Right cardiac atrium (tissue), 5 donors: ENCODE measurements around the gene TEX51. TPM values are rescaled to one million over a fixed set of nuclear protein-coding genes. Genes with fewer than 3 reads are reported as not detected.

ENCODE experiments used
- ATAC-seq, 2 donors: fragments of 200-7000 bp; cut with Tn5 transposase; one replicate each; pipeline versions ENCODE4 v1.8.0 to v1.9.1; 2020; ENCODE audit warnings: moderate library complexity in 2 of 2, mild to moderate bottlenecking in 1 of 2
- DNase-seq, 3 donors: peaks; one replicate each; pipeline ENCODE4 v3.0.0-alpha.2; 2020
- H3K27ac ChIP-seq: one replicate; pipeline ENCODE4 v1.5.1; 2013; ENCODE audit warnings: mild to moderate bottlenecking, low read length, control low read depth, moderate library complexity
- H3K27me3 ChIP-seq: one replicate; pipeline ENCODE4 v1.6.1; 2013; ENCODE audit not compliant: control insufficient read depth, insufficient read depth
- H3K4me1 ChIP-seq: one replicate; pipeline ENCODE4 v1.6.1; 2013; ENCODE audit warnings: low read length; ENCODE audit not compliant: control insufficient read depth, insufficient read depth
- H3K4me3 ChIP-seq: one replicate; pipeline ENCODE4 v1.5.1; 2013; ENCODE audit warnings: low read length, control low read depth
- H3K9me3 ChIP-seq: one replicate; pipeline ENCODE4 v1.6.1; 2013; ENCODE audit warnings: low read length; ENCODE audit not compliant: control insufficient read depth
- WGBS: extraction: QIAGEN DNeasy Blood & Tissue Kit; methylation state at CpG from one replicate; pipeline ENCODE4 v1.1.7; 2013; 5-methylcytosine and 5-hydroxymethylcytosine counted together
- intact Hi-C, 4 donors: fragments of 100-400 bp; cut with DNase I; formaldehyde crosslinking; loops; one replicate each; pipeline versions ENCODE4 v1.11.0 to v1.14.0; 2022 to 2023
- polyA plus RNA-seq: library from polyadenylated mRNA; stranded (reverse); fragments of 200-250 nt; gene quantifications from one replicate; pipeline ENCODE4 v1.2.3, GENCODE V29; 2013
- total RNA-seq, 4 donors: library from RNA; stranded (reverse); fragmentation: NEBNext Ultra II Directional; extraction: Animal tissue kit (Norgen Biotek cat#: 25700); gene quantifications; one replicate each; pipeline ENCODE4 v1.2.1, GENCODE V29; 2021
- donor health status: healthy with polysubstance abuse.
- donor health status: DM: no; HTN: yes; CAD: no.
- donor health status: DM: no; HTN: no; CAD: no.
- donor health status: DM: no; HTN: yes; CAD: no; lungs with severe emphysema.
- donor health status: DM: yes; HTN: yes; CAD: no.

Gene TEX51
- total and polyA plus RNA-seq, 5 donors, result not detected

DNA sequence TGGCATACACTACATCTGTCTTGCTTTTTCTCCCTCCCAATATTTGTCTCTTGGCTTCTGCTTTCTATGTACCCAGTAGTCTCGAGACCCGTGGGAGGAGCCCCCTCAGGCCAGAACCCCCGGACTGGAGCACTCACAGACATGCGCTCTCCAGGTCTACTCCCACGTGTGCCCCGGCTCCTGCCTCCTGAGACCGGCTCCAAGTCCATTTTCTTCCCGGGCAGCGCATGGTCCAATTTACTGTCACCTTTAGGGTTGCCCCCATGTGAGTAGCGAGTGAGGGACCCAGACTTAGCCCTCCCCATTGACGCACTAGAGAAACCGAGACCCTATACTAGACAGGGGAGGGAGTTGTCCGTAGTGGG, 11.8 kb upstream of the TEX51 start:
- Histone ChIP-seq H3K27ac (no peak overlapping the region), H3K4me1 (no peaks in the 10 kb centered on the region), H3K27me3 (no peaks in the 10 kb centered on the region), H3K9me3 (no peaks in the 10 kb centered on the region), H3K4me3 (no peak overlapping the region)
- ATAC-seq (no peak), DNase-seq (no peak)
- intact Hi-C loops, result no loop called here
- WGBS, result 78% methylated on average over 13 of the region's 13 CpGs

DNA sequence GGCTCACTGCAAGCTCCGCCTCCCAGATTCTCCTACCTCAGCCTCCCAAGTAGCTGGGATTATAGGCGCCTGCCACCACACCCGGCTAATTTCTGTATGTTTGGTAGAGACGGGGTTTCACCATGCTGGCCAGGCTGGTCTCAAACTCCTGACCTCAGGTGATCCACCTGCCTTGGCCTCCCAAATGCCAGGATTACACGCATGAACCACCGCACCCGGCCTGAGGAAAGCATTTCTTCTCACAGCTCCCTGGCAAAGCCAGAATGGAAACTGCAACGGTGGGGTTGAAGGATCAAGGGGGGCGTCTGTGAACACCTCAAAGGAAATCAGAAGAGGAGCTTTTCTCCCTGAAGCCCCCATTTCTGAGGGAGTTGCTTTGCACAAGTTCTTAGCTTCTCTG, 11.2 kb upstream of the TEX51 start:
- 93% methylated on average over 9 of the region's 9 CpGs for WGBS
- Histone ChIP-seq H3K4me3 (no peak overlapping the region), H3K4me1 (no peaks in the 10 kb centered on the region), H3K27ac (no peak overlapping the region), H3K9me3 (no peaks in the 10 kb centered on the region), H3K27me3 (no peaks in the 10 kb centered on the region)
- DNase-seq, result peak in 1 of 3 donors; percentile 49
- intact Hi-C loops, result no loop called here
- no peak for ATAC-seq

DNA sequence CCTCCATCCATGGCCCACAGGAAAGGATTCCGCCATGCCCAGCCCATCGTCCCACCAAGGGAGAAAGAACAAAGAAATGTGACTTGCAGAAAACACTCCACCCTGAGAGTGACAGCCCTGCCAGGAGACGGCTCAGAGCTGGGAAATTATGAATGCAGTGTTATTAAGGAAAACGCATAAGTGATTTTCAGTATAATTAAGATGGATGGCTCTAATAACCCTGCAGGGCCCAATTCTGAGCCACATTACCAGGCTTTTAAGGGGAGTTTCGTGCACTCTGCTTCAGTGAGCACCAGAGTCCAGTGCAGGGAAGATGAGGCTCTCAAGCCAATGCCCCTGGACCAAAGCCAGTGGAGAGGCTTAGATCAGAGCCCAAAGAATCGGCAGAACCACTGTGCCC, 10.6 kb upstream of the TEX51 start:
- no peaks in the 10 kb centered on the region for H3K27me3 ChIP-seq
- H3K27ac ChIP-seq, result no peak overlapping the region
- ATAC-seq (no peak), DNase-seq (no peak)
- no peak overlapping the region for H3K4me3 ChIP-seq
- 76% methylated on average over 6 of the region's 6 CpGs for WGBS
- no peaks in the 10 kb centered on the region for H3K9me3 ChIP-seq
- intact Hi-C loops, result no loop called here
- H3K4me1 ChIP-seq, result no peaks in the 10 kb centered on the region

DNA sequence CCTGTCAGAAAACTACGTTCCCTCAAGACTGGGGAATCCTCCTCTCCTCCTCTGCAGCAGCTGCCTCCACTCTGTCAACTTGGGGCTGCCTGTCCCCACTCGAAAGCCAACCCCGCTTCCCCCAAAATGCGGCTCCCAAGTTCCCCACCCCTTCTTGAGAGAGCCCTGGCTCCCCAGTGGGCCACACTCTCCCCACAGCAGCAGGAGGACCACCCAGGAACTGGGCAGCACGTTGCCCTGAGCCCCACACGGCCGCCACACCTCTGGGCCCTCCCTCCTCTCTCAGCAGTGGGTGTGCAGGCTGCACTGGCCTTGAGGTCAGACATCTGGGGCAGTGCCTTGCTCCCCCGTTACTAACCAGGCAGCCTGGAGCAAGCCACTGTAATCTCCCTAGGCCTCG, 9.6 kb upstream of the TEX51 start:
- Histone ChIP-seq H3K9me3 (no peaks in the 10 kb centered on the region), H3K4me3 (no peak overlapping the region), H3K27me3 (no peaks in the 10 kb centered on the region), H3K4me1 (no peaks in the 10 kb centered on the region), H3K27ac (no peak overlapping the region)
- ATAC-seq, result no peak
- 79% methylated on average over 9 of the region's 9 CpGs for WGBS
- no peak for DNase-seq
- intact Hi-C loops, result no loop called here

DNA sequence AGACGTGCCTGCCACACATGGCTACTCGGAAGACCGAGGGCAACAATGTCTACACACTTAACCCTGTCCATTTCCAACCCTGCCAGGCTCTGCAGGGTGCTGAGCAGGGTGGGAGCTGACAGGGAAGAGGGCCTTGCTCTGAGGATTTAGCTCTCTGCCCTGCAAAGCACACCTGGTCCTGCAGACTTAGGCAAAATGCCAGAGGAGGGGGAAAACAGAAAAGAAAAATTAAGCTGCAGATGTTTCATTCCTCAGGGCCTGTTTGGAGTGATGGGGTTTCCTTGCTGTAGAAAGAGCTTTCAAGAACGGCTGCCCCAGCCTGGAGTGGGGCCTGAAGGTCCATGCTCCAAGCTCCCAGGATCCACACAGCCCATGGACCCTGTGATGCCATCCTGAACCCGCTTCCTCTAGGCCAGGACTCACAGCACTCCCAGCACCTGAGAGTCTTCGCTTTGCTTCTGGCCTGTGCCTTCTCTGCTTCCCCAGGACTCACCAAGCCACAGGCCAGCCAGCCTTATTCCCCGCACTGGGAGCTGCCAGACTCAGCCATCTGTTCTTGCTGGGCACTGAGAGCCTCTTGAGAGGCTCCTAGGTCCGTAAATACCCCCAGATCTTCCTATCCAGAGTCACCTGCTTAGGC, 9.1 kb upstream of the TEX51 start:
- intact Hi-C loops, result no loop called here
- Histone ChIP-seq H3K4me1 (no peaks in the 10 kb centered on the region), H3K9me3 (no peaks in the 10 kb centered on the region), H3K27ac (no peak overlapping the region), H3K4me3 (no peak overlapping the region), H3K27me3 (no peaks in the 10 kb centered on the region)
- DNase-seq (no peak), ATAC-seq (no peak)
- 81% methylated on average over 8 of the region's 8 CpGs for WGBS

DNA sequence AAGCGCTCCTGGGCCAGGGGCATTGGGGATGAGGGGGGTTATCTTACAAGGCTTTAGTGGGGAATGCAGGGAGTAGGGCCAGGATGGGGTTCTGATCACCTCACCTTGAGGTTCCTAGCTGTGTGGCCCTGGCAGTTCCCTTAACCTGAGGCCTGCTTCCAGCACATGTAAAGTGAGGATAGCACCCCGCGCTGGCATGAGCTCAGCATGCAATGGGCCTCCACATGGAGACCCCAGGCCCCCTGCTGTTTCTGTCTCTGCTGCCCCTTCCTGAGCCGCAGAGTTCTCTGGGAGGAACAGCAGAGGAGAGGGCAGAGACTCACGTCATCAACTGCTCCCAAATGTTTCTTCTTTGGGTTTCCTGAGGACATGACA, 8.6 kb upstream of the TEX51 start:
- WGBS, result 91% methylated on average over 5 of the region's 5 CpGs

DNA sequence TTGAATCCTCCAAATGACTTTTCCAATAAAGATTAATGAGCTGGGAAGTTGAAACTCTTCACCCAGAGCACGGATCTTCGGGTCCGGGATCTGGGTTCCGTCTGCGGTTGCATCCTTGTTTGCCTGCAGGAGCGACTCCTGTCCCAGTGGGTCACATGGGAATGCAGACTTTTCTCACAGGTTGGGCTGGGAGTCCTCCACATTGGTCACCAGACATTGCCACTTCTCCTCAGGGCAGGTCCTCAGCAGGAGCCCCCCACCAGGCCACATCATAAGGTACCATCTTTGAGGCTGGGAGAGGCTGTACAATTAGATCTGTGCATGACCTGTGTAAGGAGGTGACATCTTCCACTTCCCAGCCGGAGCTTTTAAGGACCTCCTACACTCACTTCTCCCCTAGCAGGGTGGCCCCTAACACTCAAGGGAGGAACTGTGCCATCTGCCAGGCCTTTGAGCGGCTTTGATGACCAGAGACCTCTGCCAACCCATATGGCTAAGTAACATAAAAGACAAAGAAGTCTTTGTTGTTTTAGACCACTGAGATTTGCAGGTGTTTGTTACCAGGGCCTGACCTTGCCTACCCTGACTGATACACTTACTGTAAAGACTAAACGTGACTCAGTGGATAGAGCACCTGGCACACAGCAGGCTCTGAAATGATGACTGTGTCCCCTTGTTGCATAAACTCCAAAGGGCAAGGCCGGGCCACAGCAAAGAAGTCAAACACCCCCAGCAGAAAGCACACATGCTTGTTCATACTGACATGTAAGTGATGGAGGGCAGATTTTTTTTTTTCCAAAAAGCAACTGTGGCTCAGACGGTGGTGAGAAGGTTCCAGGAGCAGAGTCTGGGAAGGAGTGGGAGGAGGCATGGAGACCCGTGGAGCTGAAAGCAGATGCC, 7.9 kb upstream of the TEX51 start:
- ATAC-seq (no peak), DNase-seq (no peak)
- 81% methylated on average over 12 of the region's 12 CpGs for WGBS
- Histone ChIP-seq H3K27ac (no peak overlapping the region), H3K27me3 (no peaks in the 10 kb centered on the region), H3K4me1 (no peaks in the 10 kb centered on the region), H3K9me3 (no peaks in the 10 kb centered on the region), H3K4me3 (no peak overlapping the region)
- intact Hi-C loops, result no loop called here

More for the DNA sequence above, 8.6 kb upstream of the TEX51 start:
- Histone ChIP-seq H3K4me1 (no peaks in the 10 kb centered on the region), H3K27ac (no peak overlapping the region), H3K9me3 (no peaks in the 10 kb centered on the region), H3K27me3 (no peaks in the 10 kb centered on the region), H3K4me3 (no peak overlapping the region)
- intact Hi-C loops, result no loop called here
- ATAC-seq (no peak), DNase-seq (no peak)

DNA sequence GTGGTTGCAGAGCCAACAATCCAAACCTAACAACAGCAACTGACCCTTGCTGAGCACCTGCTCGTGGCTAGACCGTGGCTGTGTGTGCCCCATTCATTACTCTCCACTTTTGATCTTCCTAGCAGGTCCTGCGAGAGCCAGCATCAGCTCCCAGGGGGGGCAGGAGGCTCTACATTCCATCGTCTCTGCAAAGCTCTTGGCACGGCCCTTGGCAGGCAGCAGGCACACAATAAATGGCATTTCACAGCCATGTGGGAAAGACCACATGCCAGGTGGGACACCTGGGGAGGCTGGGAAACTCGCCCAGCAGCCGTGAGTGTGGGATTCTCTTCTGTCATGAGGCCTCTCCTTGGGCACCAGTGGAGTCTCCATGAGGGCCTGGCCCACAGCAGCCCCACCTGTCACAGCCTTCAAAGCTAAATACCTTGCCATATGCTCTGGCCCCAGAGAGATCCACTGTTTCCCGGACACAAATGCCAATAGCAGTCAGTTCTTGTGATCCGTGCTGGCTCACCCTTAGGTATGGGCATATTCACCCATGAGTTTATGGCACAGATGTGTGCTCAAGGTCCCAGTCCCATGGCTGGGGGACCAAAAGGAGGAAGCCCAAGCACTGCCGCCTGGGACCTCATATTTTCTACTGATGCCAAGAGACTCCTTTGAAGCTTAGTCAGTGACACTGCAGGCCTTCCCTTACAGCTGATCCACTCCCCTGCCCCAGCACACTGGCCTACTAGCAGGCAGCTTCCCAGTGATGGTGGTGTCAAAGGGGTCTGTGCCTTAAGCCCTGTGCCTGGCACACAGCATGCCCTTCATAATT, 6.8 kb upstream of the TEX51 start:
- H3K9me3 ChIP-seq, result no peaks in the 10 kb centered on the region
- ATAC-seq (no peak), DNase-seq (no peak)
- H3K4me3 ChIP-seq, result no peak overlapping the region
- no peak overlapping the region for H3K27ac ChIP-seq
- 61% methylated on average over 10 of the region's 10 CpGs for WGBS
- H3K27me3 ChIP-seq, result no peaks in the 10 kb centered on the region
- H3K4me1 ChIP-seq, result no peaks in the 10 kb centered on the region
- intact Hi-C loops, result no loop called here

DNA sequence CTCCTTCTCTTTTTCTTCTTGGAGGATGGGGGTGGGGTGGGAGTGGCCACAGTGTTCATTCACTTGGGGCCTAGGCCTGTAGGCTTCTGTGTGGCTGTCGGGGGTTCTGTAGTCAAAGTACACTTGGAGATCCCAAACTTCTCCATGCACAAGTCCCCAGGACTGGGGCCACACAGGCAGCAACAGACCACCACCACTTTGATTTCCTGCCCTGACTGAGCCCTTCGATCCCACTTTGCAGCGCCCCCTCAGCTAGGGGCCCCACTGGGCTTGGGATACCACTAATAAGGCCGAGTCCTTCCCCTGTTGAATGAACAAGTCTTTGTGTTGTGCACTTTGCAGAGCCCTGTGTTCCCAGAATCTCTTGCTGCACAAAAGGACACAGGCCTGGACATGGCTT, 5.5 kb upstream of the TEX51 start:
- no peak overlapping the region for H3K4me3 ChIP-seq
- no peaks in the 10 kb centered on the region for H3K9me3 ChIP-seq
- WGBS, result 91% methylated on average over 4 of the region's 4 CpGs
- H3K27me3 ChIP-seq, result no peaks in the 10 kb centered on the region
- intact Hi-C loops, result no loop called here
- DNase-seq, result no peak
- no peaks in the 10 kb centered on the region for H3K4me1 ChIP-seq
- ATAC-seq, result no peak
- no peak overlapping the region for H3K27ac ChIP-seq

DNA sequence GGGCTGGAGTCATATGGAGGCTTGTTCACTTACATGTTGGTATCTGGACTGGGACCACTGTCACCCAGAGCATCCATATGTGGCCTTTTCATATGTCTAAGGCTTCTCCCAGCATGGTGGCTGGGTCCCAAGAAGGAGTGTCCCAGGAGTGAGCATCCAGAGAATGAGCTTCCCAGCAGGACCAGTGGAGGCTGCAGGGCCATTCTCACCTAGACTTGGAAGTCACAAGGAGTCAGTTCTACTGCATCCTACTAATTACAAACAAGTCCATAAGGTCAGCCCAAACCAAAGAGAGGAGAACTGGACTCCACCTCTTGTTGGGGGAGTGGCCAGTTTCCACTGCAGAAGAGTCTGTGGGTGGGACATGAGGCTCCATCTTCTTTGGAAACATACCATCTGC, 5.1 kb upstream of the TEX51 start:
- no peaks in the 10 kb centered on the region for H3K27me3 ChIP-seq
- DNase-seq (no peak), ATAC-seq (no peak)
- no peak overlapping the region for H3K27ac ChIP-seq
- H3K4me1 ChIP-seq, result no peaks in the 10 kb centered on the region
- no peak overlapping the region for H3K4me3 ChIP-seq
- intact Hi-C loops, result no loop called here
- no peaks in the 10 kb centered on the region for H3K9me3 ChIP-seq

DNA sequence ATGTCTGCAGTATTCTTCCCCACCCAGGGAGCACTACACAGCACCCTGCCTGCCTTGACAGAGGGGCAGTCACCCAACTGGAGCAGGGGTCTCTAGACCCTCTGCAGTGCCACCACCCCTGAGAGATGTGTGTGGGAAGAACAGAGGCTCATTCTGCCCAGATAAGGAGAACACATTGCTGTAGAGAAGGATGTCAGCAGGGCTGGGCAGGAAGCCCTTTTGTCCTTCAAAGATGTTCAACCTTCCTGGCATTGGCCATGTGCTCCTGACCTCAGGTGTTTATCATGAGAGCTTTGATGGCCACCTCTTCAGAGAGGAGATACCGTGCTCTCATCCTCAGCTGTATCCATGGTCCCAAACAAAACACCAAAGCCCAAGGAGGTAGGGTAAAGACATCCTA, 4.6 kb upstream of the TEX51 start:
- intact Hi-C loops, result no loop called here
- Histone ChIP-seq H3K27ac (no peak overlapping the region), H3K4me1 (no peaks in the 10 kb centered on the region), H3K4me3 (no peak overlapping the region), H3K27me3 (no peaks in the 10 kb centered on the region), H3K9me3 (no peaks in the 10 kb centered on the region)
- ATAC-seq (no peak), DNase-seq (no peak)
- 78% methylated on average over 1 of the region's 1 CpG for WGBS
